Measurements from ENCODE around the gene LYPLAL1.

GRCh38 chr1:219201656-219202055 lies 28.0 kb downstream of the LYPLAL1 start:
- no peak for TF ChIP-seq CTCF (IDR thresholded peaks at IDR 0.05; ENCODE audit: insufficient read depth, low read length, poor library complexity, severe bottlenecking)
- no peak for TF ChIP-seq EZH2phosphoT487 (conservative IDR thresholded peaks at IDR 0.05; ENCODE audit: low read length)

Data from SU-DHL-6 (cell line).